HepG2 (cell line): Measurements from ENCODE around the gene CTDNEP1. TPM values are rescaled to one million over a fixed set of nuclear protein-coding genes. Genes with fewer than 3 reads are reported as not detected.

Experiments used
- HNF1B ChIP-seq: sonication (generic); formaldehyde crosslinking; IDR thresholded peaks from 2 replicates; pipeline ENCODE4 v1.5.1; 2020; ENCODE audit warnings: mild to moderate bottlenecking, moderate library complexity, missing genetic modification reagents
- LRRFIP1 ChIP-seq: sonication (generic); formaldehyde crosslinking; conservative IDR thresholded peaks from 2 replicates; pipeline ENCODE4 v1.4.0; 2020; ENCODE audit warnings: missing genetic modification reagents
- RFXAP ChIP-seq: sonication (generic); formaldehyde crosslinking; IDR thresholded peaks from 2 replicates; pipeline ENCODE4 v1.4.0; 2020; ENCODE audit warnings: missing genetic modification reagents, borderline replicate concordance
- RORA ChIP-seq: sonication (generic); formaldehyde crosslinking; IDR thresholded peaks from 2 replicates; pipeline ENCODE4 v1.5.0; 2020; ENCODE audit warnings: mild to moderate bottlenecking, missing genetic modification reagents, moderate library complexity
- XRCC5 ChIP-seq: fragments of 200-400 bp; formaldehyde crosslinking; optimal IDR thresholded peaks from 2 replicates; pipeline ENCODE3; 2017; ENCODE audit warnings: mild to moderate bottlenecking, low read length
- ZMYM4 ChIP-seq: sonication (generic); formaldehyde crosslinking; IDR thresholded peaks from 2 replicates; pipeline ENCODE4 v1.8.1; 2023; ENCODE audit warnings: mild to moderate bottlenecking, missing genetic modification reagents
- ZNF468 ChIP-seq: sonication (generic); formaldehyde crosslinking; IDR thresholded peaks from 2 replicates; pipeline ENCODE4 v1.8.0; 2022; ENCODE audit warnings: mild to moderate bottlenecking, moderate library complexity, missing genetic modification reagents
- ZNF556 ChIP-seq: sonication (generic); formaldehyde crosslinking; IDR thresholded peaks from 2 replicates; pipeline ENCODE4 v1.4.0; 2020; ENCODE audit warnings: mild to moderate bottlenecking, missing genetic modification reagents, borderline replicate concordance
- ZNF562 ChIP-seq: sonication (generic); formaldehyde crosslinking; IDR thresholded peaks from 2 replicates; pipeline ENCODE4 v1.8.0; 2022; ENCODE audit warnings: missing genetic modification reagents, borderline replicate concordance
- ZNF639 ChIP-seq: conservative IDR thresholded peaks from 2 replicates; pipeline ENCODE4 v1.6.1; 2018; ENCODE audit warnings: missing genetic modification reagents
- ZNF747 ChIP-seq: sonication (generic); formaldehyde crosslinking; IDR thresholded peaks from 2 replicates; pipeline ENCODE4 v1.8.1; 2023; ENCODE audit warnings: missing genetic modification reagents, mild to moderate bottlenecking, borderline replicate concordance
- polyA plus RNA-seq, 8 experiments: library from polyadenylated mRNA; depleted of rRNA in 3 of 8; stranded (reverse) in 7 of 8; unstranded in 1 of 8; fragments of >200 nt; fragmentation: Illumina TruSeq in 4 of 8; extraction: Trizol in 4 of 8; gene quantifications; 2 replicates each; pipeline versions ENCODE4 v1.2.1 to v1.2.3, GENCODE V29; 2011 to 2016; ENCODE audit warnings: low read depth in 4 of 8, missing spikeins in 1 of 8, mixed read lengths in 1 of 8; ENCODE audit not compliant: insufficient read depth in 1 of 8
- total RNA-seq, 5 experiments: library from RNA; depleted of rRNA; stranded (reverse); fragments of >200 nt; fragmentation: Illumina TruSeq; extraction: Trizol; gene quantifications; 2 replicates each; pipeline ENCODE4 v1.2.3, GENCODE V29; 2016; ENCODE audit warnings: low read depth in 1 of 5
- TF ChIP-seq, protein P1 (sequence below): sonication (generic); formaldehyde crosslinking; IDR thresholded peaks from 2 replicates; pipeline ENCODE4 v1.4.0; 2020; ENCODE audit warnings: mild to moderate bottlenecking, missing genetic modification reagents
- TF ChIP-seq, protein P2 (sequence below): sonication (generic); formaldehyde crosslinking; IDR thresholded peaks from 2 replicates; pipeline ENCODE4 v1.4.0; 2020; ENCODE audit warnings: missing genetic modification reagents
- TF ChIP-seq, protein P3 (sequence below): sonication (generic); formaldehyde crosslinking; IDR thresholded peaks from 2 replicates; pipeline ENCODE4; 2020; ENCODE audit warnings: missing genetic modification reagents, mild to moderate bottlenecking, borderline replicate concordance

The CTDNEP1 gene
- total and polyA plus RNA-seq, 2 of the 13 experiments (the other 11 are each of a cell fraction or from before 2014, with no cell fraction given), result 19.8 to 118 TPM

DNA sequence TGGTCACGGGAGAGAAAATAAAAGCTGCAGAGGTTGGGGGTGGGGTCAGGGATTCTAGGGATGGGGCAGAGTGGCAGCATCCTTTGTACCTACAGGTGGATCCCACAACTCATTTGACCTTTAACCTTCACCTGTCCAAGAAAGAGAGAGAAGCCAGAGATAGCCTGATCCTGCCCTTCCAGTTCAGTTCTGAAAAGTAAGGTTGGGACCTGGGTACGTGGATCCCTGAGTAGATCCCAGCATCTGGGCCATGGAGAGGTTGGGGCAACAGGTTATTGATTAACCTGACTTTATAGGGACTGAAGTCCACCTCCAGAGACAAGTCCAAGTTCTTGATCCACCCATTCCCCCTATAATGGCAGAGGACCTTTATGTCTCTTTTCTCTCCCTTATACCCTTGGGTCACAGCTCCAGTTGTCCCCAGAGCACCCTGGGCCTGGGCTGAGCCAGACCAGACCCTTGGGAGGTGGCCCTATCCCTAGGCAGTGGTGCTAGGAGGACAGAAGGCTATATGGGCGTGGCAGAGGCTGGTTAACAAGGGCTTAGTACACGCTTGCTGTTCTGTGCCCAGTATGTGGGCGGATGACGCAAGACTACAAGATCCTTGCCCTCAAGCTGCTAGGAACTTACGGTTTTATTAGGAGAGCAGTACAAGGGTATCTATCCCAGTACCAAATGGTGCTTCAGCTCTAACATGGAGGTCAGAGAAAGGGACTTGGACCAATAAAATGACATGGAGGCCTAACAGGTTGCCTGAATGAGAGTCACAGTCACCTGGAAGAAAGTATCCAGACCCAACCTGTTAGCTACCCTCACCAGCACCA is 7.4 kb upstream of the CTDNEP1 start (continued):
- TF ChIP-seq, protein P1, sequence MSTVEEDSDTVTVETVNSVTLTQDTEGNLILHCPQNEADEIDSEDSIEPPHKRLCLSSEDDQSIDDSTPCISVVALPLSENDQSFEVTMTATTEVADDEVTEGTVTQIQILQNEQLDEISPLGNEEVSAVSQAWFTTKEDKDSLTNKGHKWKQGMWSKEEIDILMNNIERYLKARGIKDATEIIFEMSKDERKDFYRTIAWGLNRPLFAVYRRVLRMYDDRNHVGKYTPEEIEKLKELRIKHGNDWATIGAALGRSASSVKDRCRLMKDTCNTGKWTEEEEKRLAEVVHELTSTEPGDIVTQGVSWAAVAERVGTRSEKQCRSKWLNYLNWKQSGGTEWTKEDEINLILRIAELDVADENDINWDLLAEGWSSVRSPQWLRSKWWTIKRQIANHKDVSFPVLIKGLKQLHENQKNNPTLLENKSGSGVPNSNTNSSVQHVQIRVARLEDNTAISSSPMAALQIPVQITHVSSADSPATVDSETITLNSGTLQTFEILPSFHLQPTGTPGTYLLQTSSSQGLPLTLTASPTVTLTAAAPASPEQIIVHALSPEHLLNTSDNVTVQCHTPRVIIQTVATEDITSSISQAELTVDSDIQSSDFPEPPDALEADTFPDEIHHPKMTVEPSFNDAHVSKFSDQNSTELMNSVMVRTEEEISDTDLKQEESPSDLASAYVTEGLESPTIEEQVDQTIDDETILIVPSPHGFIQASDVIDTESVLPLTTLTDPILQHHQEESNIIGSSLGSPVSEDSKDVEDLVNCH, result no peak
- peak; percentile 44; the same call in 1 of the 2 replicates for TF ChIP-seq ZNF639 (CRISPR knock-in tag)
- no peak for TF ChIP-seq LRRFIP1 (CRISPR knock-in tag)
- no peak for TF ChIP-seq ZNF562 (CRISPR knock-in tag)
- TF ChIP-seq RFXAP, result no peak
- 0 out of 2 replicates have a peak, but pooled peaks have one; percentile 44 for TF ChIP-seq ZMYM4 (CRISPR knock-in tag)
- TF ChIP-seq ZNF468 (CRISPR knock-in tag), result no peak
- no peak for TF ChIP-seq RORA (CRISPR knock-in tag)
- no peak for TF ChIP-seq ZNF556 (CRISPR knock-in tag)
- peak; percentile 97 for TF ChIP-seq HNF1B
- TF ChIP-seq, protein P2, sequence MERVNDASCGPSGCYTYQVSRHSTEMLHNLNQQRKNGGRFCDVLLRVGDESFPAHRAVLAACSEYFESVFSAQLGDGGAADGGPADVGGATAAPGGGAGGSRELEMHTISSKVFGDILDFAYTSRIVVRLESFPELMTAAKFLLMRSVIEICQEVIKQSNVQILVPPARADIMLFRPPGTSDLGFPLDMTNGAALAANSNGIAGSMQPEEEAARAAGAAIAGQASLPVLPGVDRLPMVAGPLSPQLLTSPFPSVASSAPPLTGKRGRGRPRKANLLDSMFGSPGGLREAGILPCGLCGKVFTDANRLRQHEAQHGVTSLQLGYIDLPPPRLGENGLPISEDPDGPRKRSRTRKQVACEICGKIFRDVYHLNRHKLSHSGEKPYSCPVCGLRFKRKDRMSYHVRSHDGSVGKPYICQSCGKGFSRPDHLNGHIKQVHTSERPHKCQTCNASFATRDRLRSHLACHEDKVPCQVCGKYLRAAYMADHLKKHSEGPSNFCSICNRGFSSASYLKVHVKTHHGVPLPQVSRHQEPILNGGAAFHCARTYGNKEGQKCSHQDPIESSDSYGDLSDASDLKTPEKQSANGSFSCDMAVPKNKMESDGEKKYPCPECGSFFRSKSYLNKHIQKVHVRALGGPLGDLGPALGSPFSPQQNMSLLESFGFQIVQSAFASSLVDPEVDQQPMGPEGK (CRISPR knock-in tag), result peak; percentile 57; the same call in 1 of the 2 replicates
- TF ChIP-seq ZNF747 (CRISPR knock-in tag), result no peak
- no peak for TF ChIP-seq XRCC5
- TF ChIP-seq, protein P3, sequence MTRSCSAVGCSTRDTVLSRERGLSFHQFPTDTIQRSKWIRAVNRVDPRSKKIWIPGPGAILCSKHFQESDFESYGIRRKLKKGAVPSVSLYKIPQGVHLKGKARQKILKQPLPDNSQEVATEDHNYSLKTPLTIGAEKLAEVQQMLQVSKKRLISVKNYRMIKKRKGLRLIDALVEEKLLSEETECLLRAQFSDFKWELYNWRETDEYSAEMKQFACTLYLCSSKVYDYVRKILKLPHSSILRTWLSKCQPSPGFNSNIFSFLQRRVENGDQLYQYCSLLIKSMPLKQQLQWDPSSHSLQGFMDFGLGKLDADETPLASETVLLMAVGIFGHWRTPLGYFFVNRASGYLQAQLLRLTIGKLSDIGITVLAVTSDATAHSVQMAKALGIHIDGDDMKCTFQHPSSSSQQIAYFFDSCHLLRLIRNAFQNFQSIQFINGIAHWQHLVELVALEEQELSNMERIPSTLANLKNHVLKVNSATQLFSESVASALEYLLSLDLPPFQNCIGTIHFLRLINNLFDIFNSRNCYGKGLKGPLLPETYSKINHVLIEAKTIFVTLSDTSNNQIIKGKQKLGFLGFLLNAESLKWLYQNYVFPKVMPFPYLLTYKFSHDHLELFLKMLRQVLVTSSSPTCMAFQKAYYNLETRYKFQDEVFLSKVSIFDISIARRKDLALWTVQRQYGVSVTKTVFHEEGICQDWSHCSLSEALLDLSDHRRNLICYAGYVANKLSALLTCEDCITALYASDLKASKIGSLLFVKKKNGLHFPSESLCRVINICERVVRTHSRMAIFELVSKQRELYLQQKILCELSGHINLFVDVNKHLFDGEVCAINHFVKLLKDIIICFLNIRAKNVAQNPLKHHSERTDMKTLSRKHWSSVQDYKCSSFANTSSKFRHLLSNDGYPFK (CRISPR knock-in tag), result no peak
